Measurements from ENCODE around the gene CLEC18B. TPM values are rescaled to one million over a fixed set of nuclear protein-coding genes. Genes with fewer than 3 reads are reported as not detected.
A peak's percentile ranks its signal among the peaks of the same experiment; 100 is the strongest.

Gene CLEC18B
- polyA plus RNA-seq, 1 donor (not counting 4 experiments of a cell fraction or from before 2014, with no cell fraction given): 0.46 TPM

DNA sequence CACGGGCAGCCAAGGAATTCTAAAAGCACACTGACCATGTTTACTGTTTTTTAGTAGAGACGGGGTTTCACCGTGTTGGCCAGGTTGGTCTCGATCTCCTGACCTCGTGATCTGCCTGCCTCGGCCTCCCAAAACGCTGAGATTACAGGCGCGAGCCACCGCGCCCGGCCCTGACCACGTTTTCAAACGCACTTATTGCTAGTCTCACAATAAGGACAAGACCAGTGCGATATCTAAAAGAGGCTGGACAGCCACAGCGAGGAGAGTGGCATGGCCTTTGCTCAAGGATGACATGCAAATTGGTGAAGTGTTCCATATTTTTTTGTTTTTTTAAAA lies 35.0 kb upstream of the CLEC18B start:
- no peaks in the 10 kb centered on the region for H3K27me3 ChIP-seq (ENCODE audit: control insufficient read depth, extremely low read depth, insufficient read depth, low read length)
- H3K9ac ChIP-seq (ENCODE audit: control insufficient read depth, extremely low read depth, insufficient read depth, low read length): no peak overlapping the region
- peak overlapping the region; percentile 70 for H3K27ac ChIP-seq (ENCODE audit: control insufficient read depth, insufficient read depth, low read length)
- no peaks in the 10 kb centered on the region for H3K79me2 ChIP-seq (ENCODE audit: control insufficient read depth, insufficient read depth, low read length)
- TF ChIP-seq, protein P1, sequence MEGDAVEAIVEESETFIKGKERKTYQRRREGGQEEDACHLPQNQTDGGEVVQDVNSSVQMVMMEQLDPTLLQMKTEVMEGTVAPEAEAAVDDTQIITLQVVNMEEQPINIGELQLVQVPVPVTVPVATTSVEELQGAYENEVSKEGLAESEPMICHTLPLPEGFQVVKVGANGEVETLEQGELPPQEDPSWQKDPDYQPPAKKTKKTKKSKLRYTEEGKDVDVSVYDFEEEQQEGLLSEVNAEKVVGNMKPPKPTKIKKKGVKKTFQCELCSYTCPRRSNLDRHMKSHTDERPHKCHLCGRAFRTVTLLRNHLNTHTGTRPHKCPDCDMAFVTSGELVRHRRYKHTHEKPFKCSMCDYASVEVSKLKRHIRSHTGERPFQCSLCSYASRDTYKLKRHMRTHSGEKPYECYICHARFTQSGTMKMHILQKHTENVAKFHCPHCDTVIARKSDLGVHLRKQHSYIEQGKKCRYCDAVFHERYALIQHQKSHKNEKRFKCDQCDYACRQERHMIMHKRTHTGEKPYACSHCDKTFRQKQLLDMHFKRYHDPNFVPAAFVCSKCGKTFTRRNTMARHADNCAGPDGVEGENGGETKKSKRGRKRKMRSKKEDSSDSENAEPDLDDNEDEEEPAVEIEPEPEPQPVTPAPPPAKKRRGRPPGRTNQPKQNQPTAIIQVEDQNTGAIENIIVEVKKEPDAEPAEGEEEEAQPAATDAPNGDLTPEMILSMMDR (optimal IDR thresholded peaks at IDR 0.05 in 1 of 3, IDR thresholded peaks at IDR 0.05 in 1 of 3, conservative IDR thresholded peaks at IDR 0.05 in 1 of 3; ENCODE audit: extremely low read depth in 1 of 3, insufficient read depth in 2 of 3, low read length in 3 of 3): no peak
- no peak for TF ChIP-seq EZH2 (IDR thresholded peaks at IDR 0.05; ENCODE audit: low read length)
- H3K9me3 ChIP-seq (ENCODE audit: control insufficient read depth, low read depth, low read length): no peaks in the 10 kb centered on the region
- no peak for FAIRE-seq
- H4K20me1 ChIP-seq (ENCODE audit: control insufficient read depth, extremely low read depth, insufficient read depth, low read length): no peaks in the 10 kb centered on the region
- no peak for DNase-seq (ENCODE audit: low read depth, low spot score)
- peaks cover 5% of the 10 kb centered on the region for H3K9me1 ChIP-seq (ENCODE audit: control insufficient read depth, extremely low read depth, insufficient read depth, low read length)
- H3K4me3 ChIP-seq (ENCODE audit: control insufficient read depth in 2 of 3, extremely low read depth in 1 of 3, insufficient read depth in 2 of 3, low read depth in 1 of 3, low read length in 3 of 3): no peak overlapping the region
- H3K4me1 ChIP-seq (ENCODE audit: control insufficient read depth, extremely low read depth, insufficient read depth, low read length): peaks cover 16% of the 10 kb centered on the region
- dilution Hi-C loops (cut with MboI; ENCODE audit: extremely low pct_ligation_motif_present, low sequenced_read_pairs): no loop called here
- H3K4me2 ChIP-seq (ENCODE audit: control insufficient read depth, extremely low read depth, insufficient read depth, low read depth, low read length): no peak overlapping the region
- peaks cover 22 to 28% of the 10 kb centered on the region in 2 experiments for H3K36me3 ChIP-seq (ENCODE audit: control insufficient read depth in 2 of 2, extremely low read depth in 1 of 2, insufficient read depth in 2 of 2, low read length in 2 of 2)
- no peak overlapping the region for H2AFZ ChIP-seq (ENCODE audit: control insufficient read depth, low read length)

DNA sequence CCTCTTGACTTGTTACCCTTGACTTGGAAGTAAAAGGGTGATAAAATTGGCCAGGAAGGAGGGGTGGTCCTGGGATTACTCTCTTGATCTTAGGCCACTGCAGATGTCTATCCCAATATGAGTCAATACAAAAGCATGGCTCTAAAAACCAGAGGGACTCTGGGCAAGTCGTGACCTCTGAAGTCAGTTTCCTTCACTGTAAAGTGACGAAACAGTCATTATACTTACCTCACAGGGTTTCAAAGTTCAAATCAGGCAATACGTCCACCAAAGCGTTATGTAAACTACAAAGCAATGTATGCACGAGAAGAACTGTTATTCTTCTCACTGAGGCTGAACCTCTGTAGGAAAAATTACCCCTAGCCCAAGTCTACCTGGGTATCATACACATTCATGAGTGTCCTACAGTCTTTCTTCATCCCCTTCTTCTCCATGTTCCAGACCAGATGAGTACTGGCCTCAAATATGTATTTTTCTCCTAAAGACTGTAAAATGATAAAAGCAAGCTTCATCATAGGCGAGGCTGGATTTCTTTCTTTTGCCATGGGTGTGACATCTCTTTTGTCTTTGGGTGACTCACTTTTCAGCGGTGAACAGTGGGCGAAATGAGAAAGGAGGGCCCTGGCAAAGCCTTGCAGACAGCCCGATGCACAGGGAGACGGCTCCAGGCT lies 34.5 kb upstream of the CLEC18B start:
- H4K20me1 ChIP-seq (ENCODE audit: control insufficient read depth, extremely low read depth, insufficient read depth, low read length): no peaks in the 10 kb centered on the region
- no peaks in the 10 kb centered on the region for H3K27me3 ChIP-seq (ENCODE audit: control insufficient read depth, extremely low read depth, insufficient read depth, low read length)
- no peak overlapping the region for H3K4me3 ChIP-seq (ENCODE audit: control insufficient read depth in 2 of 3, extremely low read depth in 1 of 3, insufficient read depth in 2 of 3, low read depth in 1 of 3, low read length in 3 of 3)
- FAIRE-seq (peak; percentile 26), DNase-seq (ENCODE audit: low read depth, low spot score) (no peak)
- no peaks in the 10 kb centered on the region for H3K79me2 ChIP-seq (ENCODE audit: control insufficient read depth, insufficient read depth, low read length)
- H3K9me1 ChIP-seq (ENCODE audit: control insufficient read depth, extremely low read depth, insufficient read depth, low read length): peaks cover 5% of the 10 kb centered on the region
- no peak overlapping the region for H2AFZ ChIP-seq (ENCODE audit: control insufficient read depth, low read length)
- H3K9me3 ChIP-seq (ENCODE audit: control insufficient read depth, low read depth, low read length): no peaks in the 10 kb centered on the region
- H3K27ac ChIP-seq (ENCODE audit: control insufficient read depth, insufficient read depth, low read length): peak overlapping the region; percentile 70
- peaks cover 21% of the 10 kb centered on the region for H3K4me1 ChIP-seq (ENCODE audit: control insufficient read depth, extremely low read depth, insufficient read depth, low read length)
- no peak overlapping the region for H3K9ac ChIP-seq (ENCODE audit: control insufficient read depth, extremely low read depth, insufficient read depth, low read length)
- peaks cover 22 to 33% of the 10 kb centered on the region in 2 experiments for H3K36me3 ChIP-seq (ENCODE audit: control insufficient read depth in 2 of 2, extremely low read depth in 1 of 2, insufficient read depth in 2 of 2, low read length in 2 of 2)
- dilution Hi-C loops (cut with MboI; ENCODE audit: extremely low pct_ligation_motif_present, low sequenced_read_pairs): no loop called here
- peak overlapping the region; percentile 4 for H3K4me2 ChIP-seq (ENCODE audit: control insufficient read depth, extremely low read depth, insufficient read depth, low read depth, low read length)
- TF ChIP-seq EZH2 (IDR thresholded peaks at IDR 0.05; ENCODE audit: low read length): no peak
- TF ChIP-seq, protein P1 (optimal IDR thresholded peaks at IDR 0.05 in 1 of 3, IDR thresholded peaks at IDR 0.05 in 1 of 3, conservative IDR thresholded peaks at IDR 0.05 in 1 of 3; ENCODE audit: extremely low read depth in 1 of 3, insufficient read depth in 2 of 3, low read length in 3 of 3): no peak

Data from keratinocyte (primary cell).